HCT116 (cell line): ENCODE measurements around the gene TRPM3. TPM values are rescaled to one million over a fixed set of nuclear protein-coding genes. Genes with fewer than 3 reads are reported as not detected.

Source experiments
- ATAC-seq: fragments of 200-7000 bp; cut with Tn5 transposase; 2 replicates; pipeline ENCODE4 v1.9.1; 2020; ENCODE audit warnings: mild to moderate bottlenecking, moderate library complexity
- BruUV-seq: library from RNA; stranded (reverse); fragments of 400-500 nt; replicated peaks from 2 replicates; lab custom pipeline; 2021; lab: Mats Ljungman, UMichigan
- CTCF ChIA-PET: fragments of 300-600 bp; sonication (Branson Sonifier 250); formaldehyde crosslinking; loops from one replicate; lab custom pipeline; 2021; ENCODE audit warnings: antibody characterized with exemption; lab: Charles Lee
- POLR2A ChIA-PET: fragments of 300-600, 350-600 bp; sonication (Branson Sonifier 250); formaldehyde crosslinking; loops from one replicate; lab custom pipeline; 2021; ENCODE audit warnings: antibody characterized with exemption; lab: Charles Lee
- RAD21 ChIA-PET, 2 experiments: fragments of 300-600 bp; sonication (Branson Sonifier 250); formaldehyde crosslinking; loops; one replicate each; lab custom pipeline; 2023; ENCODE audit warnings: low total read pairs in 2 of 2; ENCODE audit not compliant: uncharacterized antibody in 2 of 2, unreplicated experiment in 2 of 2, low non-redundant PET in 1 of 2; lab: Charles Lee
- DNase-seq: peaks from one replicate; pipeline ENCODE4 v3.0.0-alpha.2; 2010; ENCODE audit warnings: low read depth, low spot score
- H2AFZ ChIP-seq: fragments of 200-600 bp; shearing (Covaris generic), sonication (generic); 2 replicates; pipeline ENCODE4 v1.6.1; 2017; ENCODE audit warnings: low read depth, mixed run types, mixed read lengths, antibody characterized with exemption, low read length; ENCODE audit not compliant: poor library complexity, severe bottlenecking
- H3K27ac ChIP-seq: 2 replicates; pipeline ENCODE4 v1.5.1; 2012; ENCODE audit warnings: low read depth, low read length
- H3K27me3 ChIP-seq: fragments of 200-600 bp; sonication (generic); 2 replicates; pipeline ENCODE4 v1.6.1; 2016; ENCODE audit warnings: mixed run types, low read length, mixed read lengths; ENCODE audit not compliant: insufficient read depth
- H3K36me3 ChIP-seq, 2 experiments: fragments of 200-500 bp in 1 of 2; fragments of 200-600 bp in 1 of 2; sonication (Bioruptor generic) in 1 of 2; sonication (generic) in 1 of 2; 2 replicates each; pipeline versions ENCODE4 v1.5.1 to v1.6.1; 2014 to 2016; ENCODE audit warnings: low read length in 2 of 2, inconsistent platforms in 1 of 2, mixed read lengths in 1 of 2, mixed run types in 1 of 2; ENCODE audit not compliant: insufficient read depth in 2 of 2, control insufficient read depth in 1 of 2
- H3K4me1 ChIP-seq, 2 experiments: fragments of 200-600 bp in 1 of 2; sonication (generic) in 1 of 2; 2 replicates each; pipeline versions ENCODE4 v1.5.1 to v1.6.1; 2012 to 2017; ENCODE audit warnings: low read length in 2 of 2, inconsistent platforms in 1 of 2, mild to moderate bottlenecking in 1 of 2, mixed read lengths in 1 of 2, mixed run types in 1 of 2, moderate library complexity in 1 of 2; ENCODE audit not compliant: insufficient read depth in 2 of 2, control insufficient read depth in 1 of 2
- H3K4me2 ChIP-seq: fragments of 200-600 bp; sonication (generic); 2 replicates; pipeline ENCODE4 v1.6.1; 2017; ENCODE audit warnings: mixed run types, low read length, mixed read lengths
- H3K4me3 ChIP-seq, 2 experiments: fragments of 200-600 bp in 1 of 2; sonication (generic) in 1 of 2; replicated peaks in 1 of 2; 2 replicates each; pipeline ENCODE4 v1.5.1; 2011 to 2016; ENCODE audit warnings: low read length in 2 of 2, control low read depth in 1 of 2, low read depth in 1 of 2, mild to moderate bottlenecking in 1 of 2, mixed read lengths in 1 of 2, mixed run types in 1 of 2
- H3K79me2 ChIP-seq: fragments of 200-600 bp; sonication (generic); 2 replicates; pipeline ENCODE4 v1.6.1; 2017; ENCODE audit warnings: mild to moderate bottlenecking, mixed run types, low read length, moderate library complexity, mixed read lengths; ENCODE audit not compliant: insufficient read depth
- H3K9ac ChIP-seq: fragments of 200-600 bp; sonication (generic); 2 replicates; pipeline ENCODE4 v1.6.1; 2016; ENCODE audit warnings: low read length, mixed read lengths
- H3K9me2 ChIP-seq: fragments of 200-600 bp; sonication (generic), shearing (Covaris generic); 2 replicates; pipeline ENCODE4 v1.6.1; 2017; ENCODE audit warnings: mixed run types, mild to moderate bottlenecking, moderate library complexity; ENCODE audit not compliant: insufficient read depth
- H3K9me3 ChIP-seq, 2 experiments: fragments of 200-500 bp in 1 of 2; fragments of 200-600 bp in 1 of 2; sonication (Bioruptor generic) in 1 of 2; sonication (generic) in 1 of 2; 2 replicates each; pipeline ENCODE4 v1.6.1; 2014 to 2017; ENCODE audit warnings: low read length in 2 of 2, mixed read lengths in 2 of 2, inconsistent platforms in 1 of 2, low read depth in 1 of 2, mild to moderate bottlenecking in 1 of 2, mixed run types in 1 of 2, moderate library complexity in 1 of 2; ENCODE audit not compliant: control insufficient read depth in 1 of 2, insufficient read depth in 1 of 2
- H4K20me1 ChIP-seq: fragments of 200-600 bp; sonication (generic), shearing (Covaris generic); 2 replicates; pipeline ENCODE4 v1.6.1; 2017; ENCODE audit warnings: mixed run types, mild to moderate bottlenecking, moderate library complexity; ENCODE audit not compliant: insufficient read depth
- EGR1 ChIP-seq: IDR thresholded peaks from 2 replicates; pipeline ENCODE4 v1.6.1; 2012; ENCODE audit warnings: low read depth
- ELF1 ChIP-seq: IDR thresholded peaks from 2 replicates; pipeline ENCODE4 v1.6.1; 2012; ENCODE audit warnings: low read depth, borderline replicate concordance
- EZH2 ChIP-seq: fragments of 200-600 bp; sonication (generic); IDR thresholded peaks from 2 replicates; pipeline ENCODE4 v1.6.1; 2017; ENCODE audit warnings: antibody characterized with exemption, mixed run types
- FOSL1 ChIP-seq: IDR thresholded peaks from 2 replicates; pipeline ENCODE4 v1.6.1; 2012; ENCODE audit warnings: low read depth
- POLR2AphosphoS5 ChIP-seq: IDR thresholded peaks from 2 replicates; pipeline ENCODE4 v1.6.1; 2011; ENCODE audit warnings: mild to moderate bottlenecking, low read depth, low read length, moderate library complexity
- REST ChIP-seq: IDR thresholded peaks from 2 replicates; pipeline ENCODE4 v1.6.1; 2012; ENCODE audit warnings: low read depth
- SIN3A ChIP-seq: IDR thresholded peaks from 2 replicates; pipeline ENCODE4 v1.6.1; 2012; ENCODE audit warnings: low read depth
- SRF ChIP-seq: IDR thresholded peaks from 2 replicates; pipeline ENCODE4 v1.6.1; 2012; ENCODE audit warnings: low read depth
- ZFX ChIP-seq: fragments of 450-650 bp; IDR thresholded peaks from 2 replicates; pipeline ENCODE4 v1.6.1; 2017
- ZNF274 ChIP-seq: fragments of 200-500 bp; sonication (Bioruptor generic); IDR thresholded peaks from 2 replicates; pipeline ENCODE4 v1.6.1; 2014; ENCODE audit warnings: mild to moderate bottlenecking, low read depth, low read length, inconsistent platforms
- intact Hi-C: fragments of 100-400 bp; cut with micrococcal nuclease; formaldehyde crosslinking; loops from 2 replicates; pipeline ENCODE4 v1.10.0; 2022
- total RNA-seq: library from RNA; stranded (reverse); gene quantifications from one replicate; pipeline ENCODE4 v1.2.1, GENCODE V29; 2021; ENCODE audit not compliant: unreplicated experiment
- TF ChIP-seq, protein P1 (sequence below): IDR thresholded peaks from 2 replicates; pipeline ENCODE4 v1.6.1; 2012

Gene TRPM3
- total RNA-seq, 1 experiment from 2014 or later = not detected

- TF ChIP-seq SIN3A (no peak), SRF (no peak), REST (no peak), ELF1 (no peak), ZNF274 (no peak), POLR2AphosphoS5 (no peak), EZH2 (no peak), FOSL1 (no peak), EGR1 (no peak), ZFX (no peak)
- TF ChIP-seq, protein P1, sequence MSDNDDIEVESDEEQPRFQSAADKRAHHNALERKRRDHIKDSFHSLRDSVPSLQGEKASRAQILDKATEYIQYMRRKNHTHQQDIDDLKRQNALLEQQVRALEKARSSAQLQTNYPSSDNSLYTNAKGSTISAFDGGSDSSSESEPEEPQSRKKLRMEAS = no peak
Observed at GRCh38 chr9:70679845-70680244, 441.6 kb downstream of the TRPM3 start.

More at GRCh38 chr9:70679845-70680244, 441.6 kb downstream of the TRPM3 start:
- Histone ChIP-seq H3K9me2 (no peaks in the 10 kb centered on the region), H3K9me3 (no peaks in the 10 kb centered on the region), H3K27ac (no peak overlapping the region), H3K4me1 (no peaks in the 10 kb centered on the region), H3K27me3 (peaks cover 35% of the 10 kb centered on the region), H3K79me2 (no peaks in the 10 kb centered on the region), H3K4me3 (no peak overlapping the region), H3K4me2 (no peak overlapping the region), H3K9ac (no peak overlapping the region), H3K36me3 (no peaks in the 10 kb centered on the region), H2AFZ (no peak overlapping the region), H4K20me1 (no peaks in the 10 kb centered on the region)
- RAD21 ChIA-PET = no interaction called here
- DNase-seq (no peak), ATAC-seq (no peak)
- intact Hi-C loops = no loop called here
- POLR2A ChIA-PET = no interaction called here
- CTCF ChIA-PET = no interaction called here
- no TSS peak for BruUV-seq
